ENCODE measurements around the gene RAB38.

- TF ChIP-seq CTCF (IDR thresholded peaks at IDR 0.05) (no peak), SIN3A (IDR thresholded peaks at IDR 0.05; ENCODE audit: borderline replicate concordance, insufficient read depth, low read depth, low read length) (no peak), REST (IDR thresholded peaks at IDR 0.05; ENCODE audit: insufficient read depth in 1 of 2, low read depth in 2 of 2, low read length in 1 of 2) (no peak), POLR2AphosphoS5 (IDR thresholded peaks at IDR 0.05; ENCODE audit: low read depth, low read length) (no peak), TCF7L2 (IDR thresholded peaks at IDR 0.05; ENCODE audit: low read depth, low read length) (no peak)
These were observed 86.1 kb downstream of the RAB38 start for GRCh38 chr11:88089134-88089533.
